Eye (tissue), 1 donor: Measurements from ENCODE around the gene P2RX6.
A peak's percentile ranks its signal among the peaks of the same experiment; 100 is the strongest.

Experiments
- DNase-seq: peaks from one replicate; pipeline ENCODE4 v3.0.0-alpha.2; 2015

P2RX6 gene

GRCh38 chr22:20980523-20980922, 34.4 kb upstream of the P2RX6 start:
- no peak for DNase-seq

GRCh38 chr22:20980938-20981722, 33.8 kb upstream of the P2RX6 start:
- DNase-seq, result no peak

- DNase-seq, result peak; percentile 93
These were observed 33.0 kb upstream of the P2RX6 start, which contains the start of gene LZTR1 for GRCh38 chr22:20981787-20982562. LZTR1 (plus strand) TSS chr22:20982297; CDS start chr22:20982372, 75 bp downstream.

GRCh38 chr22:20982563-20982882, 32.4 kb upstream of the P2RX6 start:
- DNase-seq, result no peak

- DNase-seq, result no peak
These were observed 31.7 kb upstream of the P2RX6 start for GRCh38 chr22:20983081-20983771.

GRCh38 chr22:20985720-20986119, 29.2 kb upstream of the P2RX6 start:
- DNase-seq, result no peak

- DNase-seq, result no peak
These were observed 28.6 kb upstream of the P2RX6 start for GRCh38 chr22:20986365-20986764.

- no peak for DNase-seq
These were observed 27.6 kb upstream of the P2RX6 start for GRCh38 chr22:20987375-20987774.

- DNase-seq, result no peak
These were observed 26.2 kb upstream of the P2RX6 start for GRCh38 chr22:20988573-20989322.

- no peak for DNase-seq
These were observed 25.4 kb upstream of the P2RX6 start for GRCh38 chr22:20989323-20990138.

GRCh38 chr22:20990184-20991180, 24.5 kb upstream of the P2RX6 start:
- no peak for DNase-seq

GRCh38 chr22:20991252-20992055, 23.5 kb upstream of the P2RX6 start:
- no peak for DNase-seq

- no peak for DNase-seq
These were observed 22.9 kb upstream of the P2RX6 start for GRCh38 chr22:20992056-20992442.

- DNase-seq, result no peak
These were observed 22.3 kb upstream of the P2RX6 start for GRCh38 chr22:20992456-20993303.

- no peak for DNase-seq
These were observed 21.4 kb upstream of the P2RX6 start for GRCh38 chr22:20993304-20994127.

GRCh38 chr22:20994128-20994901, 20.6 kb upstream of the P2RX6 start:
- no peak for DNase-seq

- DNase-seq, result no peak
These were observed 20.1 kb upstream of the P2RX6 start for GRCh38 chr22:20994902-20995241.
